SHP77 (cell line): ENCODE results near the gene RFT1.
A peak's percentile ranks its signal among the peaks of the same experiment; 100 is the strongest.

Experiments
- DNase-seq, 2 experiments: peaks; one replicate each; lab custom pipeline; 2025; lab: John Stamatoyannopoulos, UW

The RFT1 gene, protein sequence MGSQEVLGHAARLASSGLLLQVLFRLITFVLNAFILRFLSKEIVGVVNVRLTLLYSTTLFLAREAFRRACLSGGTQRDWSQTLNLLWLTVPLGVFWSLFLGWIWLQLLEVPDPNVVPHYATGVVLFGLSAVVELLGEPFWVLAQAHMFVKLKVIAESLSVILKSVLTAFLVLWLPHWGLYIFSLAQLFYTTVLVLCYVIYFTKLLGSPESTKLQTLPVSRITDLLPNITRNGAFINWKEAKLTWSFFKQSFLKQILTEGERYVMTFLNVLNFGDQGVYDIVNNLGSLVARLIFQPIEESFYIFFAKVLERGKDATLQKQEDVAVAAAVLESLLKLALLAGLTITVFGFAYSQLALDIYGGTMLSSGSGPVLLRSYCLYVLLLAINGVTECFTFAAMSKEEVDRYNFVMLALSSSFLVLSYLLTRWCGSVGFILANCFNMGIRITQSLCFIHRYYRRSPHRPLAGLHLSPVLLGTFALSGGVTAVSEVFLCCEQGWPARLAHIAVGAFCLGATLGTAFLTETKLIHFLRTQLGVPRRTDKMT

GRCh38 chr3:53130179-53131061, at the start of gene RFT1:
Gene RFT1, minus strand, starts transcription at chr3:53130435. Its CDS starts 35 bp downstream, at chr3:53130400.
- peak; percentile 89 to 94 for DNase-seq

DNA sequence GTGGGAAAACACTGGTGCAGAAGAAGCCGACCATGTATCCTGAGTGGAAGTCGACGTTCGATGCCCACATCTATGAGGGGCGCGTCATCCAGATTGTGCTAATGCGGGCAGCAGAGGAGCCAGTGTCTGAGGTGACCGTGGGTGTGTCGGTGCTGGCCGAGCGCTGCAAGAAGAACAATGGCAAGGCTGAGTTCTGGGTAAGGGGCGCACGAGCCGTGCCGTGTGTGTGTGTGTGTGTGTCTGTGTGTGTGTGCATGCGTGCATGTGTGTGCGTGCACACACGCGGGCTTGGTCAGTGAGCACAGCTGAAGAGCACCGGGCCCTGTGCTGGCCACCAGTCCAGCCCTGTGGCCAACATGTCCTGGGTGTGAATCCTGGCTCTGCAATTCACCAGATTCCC, 49.3 kb upstream of the RFT1 start:
- DNase-seq: no peak

DNA sequence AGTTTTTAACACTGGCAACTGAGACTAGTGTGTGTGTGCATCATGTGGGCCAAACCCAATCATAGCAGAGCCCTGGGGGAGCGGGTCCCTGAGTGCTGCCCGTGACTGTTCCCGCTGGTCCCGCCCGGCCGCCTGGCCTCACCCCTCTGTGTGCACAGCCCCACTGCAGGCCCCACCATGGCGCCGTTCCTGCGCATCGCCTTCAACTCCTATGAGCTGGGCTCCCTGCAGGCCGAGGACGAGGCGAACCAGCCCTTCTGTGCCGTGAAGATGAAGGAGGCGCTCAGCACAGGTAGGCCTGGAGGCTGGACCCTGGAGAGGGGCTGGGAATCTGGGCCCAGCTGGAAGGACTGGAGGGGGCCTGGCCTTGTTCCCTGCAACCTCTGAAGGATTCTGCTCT, 48.0 kb upstream of the RFT1 start:
- no peak for DNase-seq

DNA sequence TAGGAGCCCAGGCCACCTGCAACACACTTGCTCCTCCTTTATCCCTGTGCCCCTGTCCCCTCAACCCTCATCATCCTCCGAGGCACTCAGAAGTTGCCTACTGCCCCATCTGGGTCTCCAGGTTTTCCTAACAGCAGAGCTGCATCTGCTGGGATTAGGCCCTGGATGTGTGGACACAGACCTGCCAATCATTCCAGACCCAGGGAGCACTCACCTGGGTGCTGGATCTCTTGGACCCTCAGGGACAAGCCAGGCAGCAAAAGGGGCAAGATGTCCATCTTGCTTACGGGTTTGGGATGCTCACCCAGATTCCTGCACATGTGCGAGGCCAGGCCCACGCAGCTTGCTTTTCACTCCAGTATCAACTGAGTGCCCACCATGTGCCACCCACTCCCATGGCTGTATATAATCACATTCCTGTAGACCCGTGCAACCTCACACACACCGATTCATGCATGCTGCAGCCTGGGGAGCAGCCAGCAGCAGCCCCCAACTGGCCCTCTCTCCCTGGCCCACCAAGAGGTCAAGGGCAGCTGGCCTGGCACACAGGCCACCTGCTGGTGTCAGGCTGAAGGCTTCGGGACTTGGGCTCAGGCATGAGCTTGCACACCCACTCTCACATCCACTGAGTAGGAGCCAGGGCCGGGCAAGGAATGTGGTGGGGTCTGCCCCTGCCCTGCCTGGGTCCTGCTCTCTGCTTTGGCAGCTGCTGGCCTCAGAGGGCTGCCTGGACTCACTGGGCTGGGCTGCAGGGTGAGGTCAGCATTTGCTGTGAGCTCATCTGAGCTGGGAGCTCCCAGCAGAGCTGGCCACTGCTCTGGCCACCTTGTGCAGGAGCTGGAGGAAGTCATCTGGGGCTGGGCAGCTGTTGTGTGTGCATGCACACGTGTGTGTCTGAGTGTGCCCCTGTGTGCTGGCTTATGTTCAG, 45.6 kb upstream of the RFT1 start:
- DNase-seq: no peak

DNA sequence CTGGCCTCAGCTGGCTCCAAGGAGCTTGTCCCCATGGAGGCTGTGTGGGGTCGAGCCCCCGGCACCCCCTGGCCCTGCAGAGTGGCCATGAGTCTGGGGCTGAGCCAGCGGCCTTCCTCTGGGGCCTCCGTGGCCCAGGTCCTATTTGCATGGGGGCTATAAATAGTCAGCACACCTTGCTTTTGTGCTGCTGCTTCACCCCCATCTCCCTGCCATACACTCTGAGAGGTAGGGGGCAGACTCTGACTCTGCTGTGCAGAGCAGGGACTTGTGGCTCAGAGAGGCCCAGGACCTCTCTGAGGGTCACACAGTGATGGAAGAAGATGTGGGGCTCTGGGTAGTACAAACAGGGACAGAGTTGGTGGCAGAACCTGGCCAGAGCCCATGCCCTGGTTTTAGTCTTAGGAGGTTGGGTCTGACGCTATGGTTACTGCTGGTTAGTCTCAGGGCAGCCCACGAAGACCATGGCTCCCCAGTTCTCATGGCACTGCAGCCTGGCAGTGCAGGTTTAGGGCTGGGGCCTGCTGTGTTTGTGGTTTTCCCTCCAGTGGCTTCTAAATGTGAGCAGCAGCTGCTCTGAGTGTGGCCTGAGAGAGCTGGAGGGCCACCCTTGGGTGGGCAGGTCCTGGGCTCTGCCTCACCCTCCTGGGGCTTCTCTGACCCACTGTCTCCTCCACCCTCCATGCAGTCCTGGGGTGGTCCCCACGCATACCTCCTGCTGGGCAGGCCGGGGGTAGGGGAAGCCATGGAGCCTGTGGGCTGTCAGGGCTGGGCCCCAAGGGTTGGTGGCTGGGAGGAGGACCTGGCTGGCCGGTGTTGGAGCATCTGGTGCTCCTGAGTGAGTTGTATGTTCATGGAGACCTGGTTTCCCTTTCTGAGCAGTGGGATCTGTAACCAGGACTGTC, 44.4 kb upstream of the RFT1 start:
- DNase-seq: no peak

DNA sequence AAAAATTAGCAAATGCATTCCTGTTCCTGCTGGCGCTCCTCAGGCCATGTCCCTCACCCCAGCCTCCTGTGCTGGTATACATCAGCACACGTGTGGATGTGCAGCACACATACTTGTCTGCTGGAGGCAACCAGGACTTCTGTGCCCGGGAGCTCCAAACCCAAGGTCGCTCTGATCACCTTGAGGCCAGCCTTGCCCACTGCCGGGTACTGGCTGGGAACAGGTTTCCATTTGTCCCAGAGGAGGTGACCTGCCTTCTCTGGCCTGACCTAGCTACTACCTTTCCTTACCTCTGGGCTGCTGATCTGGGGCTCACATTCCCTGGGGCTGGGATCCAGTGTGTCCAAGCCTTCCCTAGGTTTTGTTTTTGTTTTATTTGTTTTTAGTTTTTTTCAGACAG, 42.9 kb upstream of the RFT1 start:
- DNase-seq: no peak

DNA sequence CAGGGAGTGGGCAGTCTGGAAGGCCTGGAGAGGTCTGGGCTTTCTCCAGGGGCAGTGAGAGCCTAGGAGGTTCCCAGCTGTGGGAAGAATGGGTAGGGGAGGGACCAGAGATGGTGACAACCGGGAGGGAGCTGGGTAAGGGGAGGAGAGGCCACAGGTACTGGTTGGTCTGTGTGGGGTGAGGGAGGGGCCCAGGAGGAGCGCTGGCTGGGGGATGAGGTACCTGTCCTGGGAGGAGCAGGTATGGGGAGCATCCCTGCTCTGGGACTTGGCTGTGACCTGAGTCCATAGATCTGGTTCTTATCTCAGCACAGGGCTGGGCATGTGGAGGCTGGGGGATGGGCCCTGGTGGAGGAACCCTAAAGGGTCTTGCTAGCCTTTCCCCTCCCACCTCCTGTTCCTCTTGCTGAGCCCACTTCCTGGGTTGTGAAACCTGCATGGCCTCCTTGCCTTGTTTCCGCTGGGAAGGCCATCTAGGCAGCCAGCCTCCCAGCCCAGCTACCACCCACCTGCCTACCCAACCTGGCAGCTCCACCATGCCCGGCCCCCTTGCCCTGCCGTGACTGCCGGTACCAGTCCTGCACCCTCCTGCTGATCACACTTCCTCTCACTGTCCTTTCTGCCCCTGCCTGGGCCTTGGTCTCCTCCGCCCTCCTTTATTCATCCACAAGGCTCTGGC, 41.7 kb upstream of the RFT1 start:
- no peak for DNase-seq

- DNase-seq: no peak
These were observed 40.8 kb upstream of the RFT1 start for GRCh38 chr3:53171064-53171418.

DNA sequence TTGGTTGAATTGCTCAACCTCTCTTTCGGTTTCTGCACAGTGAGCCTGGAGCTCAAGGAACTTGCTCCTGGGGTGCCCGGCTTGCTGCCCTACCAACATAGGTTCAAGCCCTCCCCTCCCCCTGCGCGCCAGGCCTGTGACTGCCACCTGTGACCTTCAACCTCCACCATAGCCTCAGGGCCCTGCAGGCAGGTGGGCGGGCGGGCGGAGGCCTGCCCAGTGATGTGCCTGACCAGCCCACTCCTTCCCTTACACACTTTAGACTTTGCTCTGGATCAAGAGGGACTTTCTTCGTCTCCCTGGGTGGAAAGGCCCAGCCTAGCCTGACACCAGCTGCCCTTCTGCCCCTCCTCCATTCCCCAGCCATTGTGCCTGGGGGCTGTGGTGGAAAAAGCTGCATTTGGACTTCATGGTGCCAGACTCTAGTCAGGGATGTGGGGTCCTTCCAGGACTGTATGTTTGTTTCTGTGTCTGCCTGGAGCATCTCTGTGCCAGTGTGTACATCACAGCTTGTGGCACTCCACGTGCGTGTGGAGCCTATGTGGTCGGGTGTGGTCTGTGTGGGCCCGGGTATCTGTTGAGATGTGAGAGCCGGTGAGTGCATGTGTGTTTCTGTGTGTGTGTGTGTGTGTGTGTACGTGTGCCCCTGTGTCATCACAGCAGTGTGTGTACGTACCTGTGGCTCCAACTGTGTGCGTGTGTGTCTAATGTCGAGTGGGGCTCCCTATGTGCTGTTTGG, 40.3 kb upstream of the RFT1 start:
- no peak for DNase-seq

DNA sequence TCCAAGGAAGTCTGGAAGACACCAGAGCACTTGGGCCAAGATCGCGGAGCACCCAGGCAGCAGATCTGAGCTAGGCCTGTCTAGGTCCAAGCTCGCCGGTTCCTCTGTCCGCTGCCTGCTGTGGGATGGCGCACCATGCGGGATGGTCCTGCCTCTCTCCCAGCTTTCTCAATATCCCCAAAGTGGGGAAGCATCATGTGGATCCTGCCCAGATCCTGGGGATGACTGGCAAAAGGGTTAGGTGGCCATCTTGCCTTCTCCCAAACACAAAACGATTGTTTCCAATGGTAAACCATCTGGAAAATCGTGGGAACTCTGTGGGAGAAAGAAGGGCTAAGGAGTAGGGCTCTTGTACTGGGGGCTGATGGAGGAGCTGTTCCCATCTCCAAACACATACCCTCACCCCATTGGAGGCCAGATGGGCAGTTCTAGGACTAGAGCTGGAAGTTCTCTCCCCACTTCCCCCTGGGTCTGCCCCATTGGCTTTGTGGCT, 39.6 kb upstream of the RFT1 start:
- DNase-seq: no peak

DNA sequence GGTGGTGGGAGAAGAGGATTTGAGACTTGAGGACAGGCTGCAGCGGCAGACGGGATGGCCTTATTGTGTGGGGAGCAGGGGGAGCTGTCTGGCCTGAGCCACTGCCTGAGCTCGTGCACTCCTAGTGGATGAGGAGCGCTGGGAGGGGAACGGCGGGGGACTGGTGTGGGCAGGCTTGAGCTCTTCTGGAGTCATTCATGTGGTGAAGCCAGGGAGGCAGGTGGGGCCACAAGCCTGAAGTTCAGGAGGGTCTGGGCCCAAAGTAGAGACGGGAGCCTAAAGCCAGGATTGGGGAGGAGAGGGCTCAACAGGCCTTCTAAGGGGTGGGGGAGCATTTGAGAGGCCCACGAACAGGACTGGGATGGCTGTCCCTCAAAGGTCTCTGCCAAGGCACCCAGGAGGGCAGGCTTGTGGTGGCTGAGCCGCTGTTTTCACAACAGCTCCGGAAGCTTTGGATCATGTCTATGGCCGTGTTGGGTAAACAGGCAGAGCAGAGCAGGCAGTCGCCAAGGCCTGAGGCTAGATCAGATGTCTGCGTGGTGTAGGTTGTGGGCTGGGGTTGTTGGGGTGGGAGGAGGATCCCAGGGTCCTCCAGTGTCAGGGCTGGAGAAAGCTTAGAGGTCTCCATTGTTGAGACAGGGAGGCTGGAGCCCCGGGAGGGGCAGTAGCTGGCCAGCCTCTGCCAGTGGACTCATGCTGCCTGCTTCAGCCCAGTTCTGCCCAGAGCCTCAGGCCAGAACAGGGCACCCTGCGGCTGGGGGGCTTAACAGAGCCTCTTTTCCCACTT, 39.0 kb upstream of the RFT1 start:
- no peak for DNase-seq

- no peak for DNase-seq
These were observed 38.1 kb upstream of the RFT1 start for GRCh38 chr3:53168175-53168923.

DNA sequence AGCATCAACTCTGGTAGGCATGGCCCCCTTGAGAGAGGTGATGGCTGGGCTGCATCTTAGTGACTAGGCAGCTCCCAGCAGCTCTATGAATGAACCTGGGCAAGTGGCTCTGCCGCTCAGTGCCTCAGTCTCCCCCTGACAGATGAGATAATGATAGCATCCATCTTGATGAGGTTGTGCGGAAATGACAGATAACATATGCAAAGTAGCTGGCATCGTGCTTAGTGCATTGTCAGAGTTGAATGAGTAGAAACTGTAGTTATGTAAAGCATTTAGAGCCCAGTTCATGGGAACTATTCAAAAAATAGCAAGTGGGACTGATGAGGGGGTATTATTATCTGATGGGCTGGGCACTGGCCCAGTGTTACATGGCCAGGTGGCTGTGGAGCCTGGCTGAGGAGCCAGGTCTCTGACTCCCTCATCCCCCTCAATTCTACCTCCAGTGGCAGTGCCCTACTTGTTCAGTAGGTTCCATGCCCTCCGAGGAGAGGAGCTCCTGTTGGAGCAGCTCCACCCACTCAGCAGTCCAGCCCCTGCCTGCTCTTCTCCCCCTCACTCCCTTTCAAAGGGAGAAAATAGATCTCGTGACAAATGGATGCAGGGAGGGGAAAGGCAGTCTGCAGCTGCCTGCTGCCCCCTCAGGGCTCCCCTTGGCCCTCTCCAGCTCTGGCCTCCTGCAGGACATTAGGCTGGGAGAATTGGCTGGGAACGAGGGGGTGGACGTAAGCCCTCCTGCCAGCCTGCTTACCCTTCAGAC, 37.4 kb upstream of the RFT1 start:
- DNase-seq: no peak

- DNase-seq: no peak
These were observed 36.6 kb upstream of the RFT1 start for GRCh38 chr3:53166781-53167291.

GRCh38 chr3:53166206-53166605, 36.0 kb upstream of the RFT1 start:
- no peak for DNase-seq

DNA sequence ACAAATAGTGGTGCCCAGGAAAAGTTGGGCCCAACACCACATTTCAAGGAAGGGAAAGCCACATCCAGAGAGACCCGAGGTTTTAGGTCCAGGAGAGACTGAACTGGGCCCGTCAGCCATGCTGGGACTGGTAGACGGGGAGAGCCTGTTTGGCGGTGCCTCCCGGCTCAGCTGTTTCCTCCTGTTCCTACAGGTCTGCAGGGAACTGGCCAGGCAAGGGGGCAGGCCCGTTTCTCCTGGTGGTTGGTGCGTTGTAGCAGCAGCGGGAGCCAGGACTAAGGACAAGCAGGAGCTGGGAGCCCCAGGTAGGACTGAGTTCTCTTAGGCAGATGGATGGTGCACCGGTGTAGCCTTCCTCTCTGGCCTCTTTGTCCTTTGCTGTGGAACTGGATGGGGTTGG, 34.7 kb upstream of the RFT1 start:
- no peak for DNase-seq
